Activated naive CD4-positive, alpha-beta T cell treated with anti-CD3 and anti-CD28 coated beads, Interleukin-2, amount 50 U/mL, for 16 hours (primary cell): ENCODE measurements around the gene KDM7A.
A peak's percentile ranks its signal among the peaks of the same experiment; 100 is the strongest.

Source experiments
- DNase-seq: peaks from one replicate; pipeline ENCODE4 v3.0.0-alpha.2; 2020

The KDM7A gene

DNA sequence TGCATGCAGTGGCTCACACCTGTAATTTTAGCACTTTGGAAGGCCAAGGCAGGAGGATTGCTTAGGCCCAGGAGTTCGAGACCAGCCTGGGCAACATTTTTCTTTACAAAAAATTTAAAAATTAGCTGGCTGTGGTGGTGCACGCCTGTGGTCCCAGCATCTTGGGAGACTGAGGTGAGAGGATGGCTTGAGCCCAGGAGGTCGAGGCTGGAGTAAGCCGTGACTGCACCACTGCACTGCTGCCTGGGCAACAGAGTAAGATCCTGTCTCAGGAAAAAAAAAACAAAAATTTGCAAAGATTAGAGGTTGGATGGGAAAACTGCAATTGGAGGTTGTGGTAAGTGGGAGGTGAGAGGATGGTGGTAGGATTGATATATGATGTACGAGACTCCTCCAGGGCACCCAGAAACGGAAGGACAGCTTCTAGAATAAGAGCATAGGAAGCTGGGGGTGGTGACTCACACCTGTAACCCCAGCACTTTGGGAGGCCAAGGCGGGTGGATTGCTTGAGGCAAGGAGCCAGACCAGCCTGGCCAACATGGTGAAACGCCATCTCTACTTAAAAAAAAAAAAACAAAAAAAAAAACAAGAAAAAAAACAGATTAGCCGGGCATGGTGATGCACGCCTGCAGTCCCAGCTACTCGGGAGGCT is 94.9 kb downstream of the KDM7A start:
- DNase-seq = no peak

DNA sequence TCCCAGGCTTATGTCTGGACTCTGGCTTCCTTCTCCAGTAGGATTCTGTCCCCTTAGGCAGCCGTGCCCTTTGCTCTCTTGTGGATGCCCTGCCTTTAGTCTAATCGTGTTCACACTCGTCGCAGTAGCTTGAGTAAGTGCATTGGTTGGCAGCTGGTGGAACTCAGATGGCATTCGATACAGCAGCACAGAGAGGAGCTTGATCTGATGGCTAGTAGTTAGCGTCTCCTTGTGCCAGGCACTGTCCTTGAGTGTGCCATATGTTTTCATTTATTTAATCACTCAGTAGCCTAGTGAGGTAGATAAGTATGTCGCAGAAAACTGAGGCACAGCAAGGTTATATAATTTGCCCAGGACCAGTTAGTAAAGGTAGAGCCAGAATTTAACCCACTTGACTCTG is 95.9 kb downstream of the KDM7A start:
- no peak for DNase-seq

DNA sequence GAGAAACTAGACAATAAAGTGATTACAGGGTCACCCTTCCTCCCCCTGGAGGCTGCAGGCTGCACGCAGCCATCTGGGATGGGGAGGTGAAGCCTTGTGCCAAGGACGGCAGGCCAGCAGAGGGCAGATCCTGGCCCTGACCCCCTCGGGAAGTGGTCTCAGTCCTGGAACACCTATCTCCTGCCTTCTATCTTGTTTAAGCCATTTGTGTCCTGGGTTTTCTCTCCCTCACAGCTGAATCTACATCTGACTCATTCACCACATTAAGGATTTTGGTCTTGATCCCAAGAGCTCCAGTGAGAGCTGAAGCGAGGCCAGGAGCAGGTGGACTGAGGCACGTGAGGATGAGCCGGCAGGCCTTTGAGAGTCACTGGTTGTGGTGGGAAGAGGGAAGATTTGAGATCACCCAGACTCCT is 97.7 kb downstream of the KDM7A start:
- DNase-seq = no peak

GRCh38 chr7:140078392-140078791 is 98.4 kb downstream of the KDM7A start:
- no peak for DNase-seq

- DNase-seq = no peak
Observed at GRCh38 chr7:140074780-140075179, 102.0 kb downstream of the KDM7A start.

- DNase-seq = no peak
Observed at GRCh38 chr7:140070546-140070945, 106.2 kb downstream of the KDM7A start.

DNA sequence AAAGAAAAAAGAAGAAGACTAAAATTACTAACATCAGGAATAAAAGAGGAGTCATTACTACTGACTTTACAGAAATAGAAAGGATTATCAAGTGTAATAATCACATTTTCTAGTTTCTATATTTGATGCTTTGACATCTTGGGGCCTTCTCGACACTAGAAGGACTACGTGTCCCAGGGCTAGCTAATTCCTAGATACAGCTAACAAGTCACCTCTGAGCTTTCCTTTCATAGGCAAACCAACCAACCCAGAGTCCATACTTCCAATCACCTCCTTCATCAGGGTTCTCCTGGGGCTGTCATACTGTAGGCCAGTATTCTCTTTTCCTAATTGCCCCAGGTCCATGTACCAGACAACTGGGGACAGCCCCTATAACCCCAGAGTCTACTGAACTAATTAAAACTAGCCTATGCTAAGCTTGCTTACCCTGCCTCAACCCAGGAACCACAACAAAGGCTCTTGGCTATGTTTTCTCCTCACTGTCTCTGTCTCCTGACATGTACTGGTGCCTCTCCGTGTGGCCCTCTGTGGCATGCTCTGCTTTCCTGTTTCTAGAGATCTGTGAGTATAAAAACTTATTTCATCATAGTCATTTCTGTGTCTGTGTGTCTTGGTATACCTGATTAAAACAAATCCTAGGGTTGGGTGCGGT is 107.4 kb downstream of the KDM7A start:
- no peak for DNase-seq

GRCh38 chr7:140068033-140068432 is 108.8 kb downstream of the KDM7A start:
- DNase-seq = no peak

DNA sequence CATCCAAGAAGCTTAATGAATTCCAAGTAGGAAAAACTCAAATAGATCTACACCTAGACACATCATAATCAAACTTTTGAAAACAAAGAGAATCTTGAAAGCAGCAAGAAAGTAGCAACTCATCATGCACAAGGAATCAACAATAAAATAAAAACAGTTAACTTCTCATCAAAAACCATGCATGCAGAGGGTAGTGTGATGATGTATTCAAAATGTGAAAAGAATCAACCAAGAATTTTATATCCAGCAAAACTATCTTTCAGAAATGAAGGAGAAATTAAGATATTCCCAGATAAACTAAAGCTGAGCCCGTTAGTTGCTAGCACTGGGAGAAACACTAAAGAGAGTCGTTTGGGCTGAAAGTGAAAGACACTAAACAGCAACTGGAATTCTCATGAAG is 109.7 kb downstream of the KDM7A start:
- no peak for DNase-seq

DNA sequence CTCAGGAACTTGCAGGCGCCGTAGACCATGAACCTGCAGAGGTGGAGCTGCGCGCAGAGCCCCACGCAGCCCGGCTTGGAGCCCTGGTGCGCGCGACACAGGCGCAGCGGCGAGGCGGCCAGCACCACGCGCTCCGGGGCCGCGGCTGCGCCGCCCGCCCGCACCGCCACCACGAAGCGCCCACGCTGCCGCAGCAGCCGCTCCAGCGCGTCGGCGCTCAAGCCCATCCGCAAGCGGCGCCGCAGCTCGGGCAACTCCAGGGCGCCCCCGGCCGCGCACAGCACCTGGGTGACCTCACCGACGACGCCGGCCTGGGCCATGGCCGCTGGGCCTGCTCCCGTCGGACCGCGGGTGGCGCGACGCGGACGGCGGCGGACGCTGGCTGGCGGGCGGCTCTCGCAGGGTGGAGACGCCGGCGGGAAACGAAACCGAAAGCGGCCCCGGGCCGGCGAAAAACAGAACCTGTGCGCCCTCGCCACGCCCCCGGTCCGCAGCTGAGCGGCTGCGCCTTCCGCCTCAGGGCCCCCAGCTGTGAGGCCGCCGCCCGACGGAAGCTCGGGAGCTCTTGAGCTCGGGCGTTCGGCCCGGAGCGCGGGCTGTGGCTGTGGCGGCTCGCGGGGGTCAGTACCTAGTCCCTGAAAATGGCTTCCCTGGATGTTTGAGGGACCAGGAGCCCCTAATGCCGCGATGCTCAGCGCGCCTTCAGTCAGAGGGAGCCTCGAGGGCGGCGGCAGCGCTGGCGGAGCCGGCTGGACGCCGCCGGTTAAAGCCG is 114.1 kb downstream of the KDM7A start, which contains the start of gene PARP12:
Gene PARP12 (minus strand): TSS at position 424 of the 772 bp plus-strand sequence. CDS start 104 bp downstream, at position 320.
- peak; percentile 81 for DNase-seq

GRCh38 chr7:140062118-140062527 is 114.7 kb downstream of the KDM7A start:
- peak; percentile 40 for DNase-seq

GRCh38 chr7:140061607-140061930 is 115.2 kb downstream of the KDM7A start:
- no peak for DNase-seq

DNA sequence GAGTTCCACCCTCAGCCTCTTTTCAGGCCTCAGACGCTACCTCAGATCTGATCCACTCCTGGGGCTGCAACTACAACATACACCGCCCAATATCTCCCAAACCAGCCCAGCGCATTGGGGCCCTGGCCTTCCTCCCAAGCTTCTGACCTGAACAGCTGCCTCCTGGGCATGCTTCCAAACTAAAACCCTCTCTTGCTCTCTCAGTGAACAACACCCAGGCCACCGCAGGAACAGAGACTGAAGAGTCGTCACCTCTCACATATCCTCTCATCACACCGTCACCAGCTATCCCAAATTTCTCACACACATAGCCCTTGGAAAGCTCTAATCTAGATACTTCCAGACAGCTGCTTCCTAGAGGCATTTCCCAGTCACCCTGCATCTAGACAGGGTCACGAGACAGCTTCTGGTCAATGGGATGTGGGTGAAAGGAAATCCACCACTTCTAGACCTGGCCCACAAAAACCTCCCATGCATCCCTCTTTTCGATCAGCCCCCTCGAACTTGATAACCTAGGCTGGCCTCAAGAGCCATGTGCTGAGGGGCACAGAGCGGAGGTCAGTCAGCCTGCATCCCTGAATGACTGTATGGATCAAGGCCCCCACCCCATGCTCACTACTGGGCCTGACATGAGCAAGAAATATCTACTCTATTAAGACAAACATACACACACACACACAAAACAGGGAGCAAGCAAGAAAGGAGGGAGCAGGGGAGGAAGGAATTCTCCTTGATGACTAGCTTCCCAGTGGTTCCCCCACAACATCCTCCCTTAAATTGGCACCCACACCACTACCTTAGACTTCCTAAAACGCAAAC is 115.8 kb downstream of the KDM7A start:
- DNase-seq = no peak

DNA sequence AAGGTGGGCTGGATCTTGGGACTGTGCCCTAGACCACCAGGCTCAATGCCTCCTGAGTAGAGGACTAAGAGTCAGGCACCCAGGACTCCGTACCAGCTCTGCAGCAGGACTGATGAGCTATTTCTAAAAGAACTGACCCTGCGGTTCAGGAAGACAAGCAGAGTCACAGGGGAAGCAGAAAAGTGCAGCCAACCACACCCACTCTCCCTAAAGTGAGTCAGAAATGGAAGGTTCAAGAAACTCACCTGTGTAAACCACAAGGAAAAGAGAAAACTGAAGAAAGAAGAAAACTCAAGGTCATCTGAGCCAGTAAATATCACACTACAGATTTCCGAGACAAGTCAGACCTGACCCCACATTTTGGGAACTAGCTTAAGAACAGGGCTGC is 116.5 kb downstream of the KDM7A start:
- DNase-seq = no peak

DNA sequence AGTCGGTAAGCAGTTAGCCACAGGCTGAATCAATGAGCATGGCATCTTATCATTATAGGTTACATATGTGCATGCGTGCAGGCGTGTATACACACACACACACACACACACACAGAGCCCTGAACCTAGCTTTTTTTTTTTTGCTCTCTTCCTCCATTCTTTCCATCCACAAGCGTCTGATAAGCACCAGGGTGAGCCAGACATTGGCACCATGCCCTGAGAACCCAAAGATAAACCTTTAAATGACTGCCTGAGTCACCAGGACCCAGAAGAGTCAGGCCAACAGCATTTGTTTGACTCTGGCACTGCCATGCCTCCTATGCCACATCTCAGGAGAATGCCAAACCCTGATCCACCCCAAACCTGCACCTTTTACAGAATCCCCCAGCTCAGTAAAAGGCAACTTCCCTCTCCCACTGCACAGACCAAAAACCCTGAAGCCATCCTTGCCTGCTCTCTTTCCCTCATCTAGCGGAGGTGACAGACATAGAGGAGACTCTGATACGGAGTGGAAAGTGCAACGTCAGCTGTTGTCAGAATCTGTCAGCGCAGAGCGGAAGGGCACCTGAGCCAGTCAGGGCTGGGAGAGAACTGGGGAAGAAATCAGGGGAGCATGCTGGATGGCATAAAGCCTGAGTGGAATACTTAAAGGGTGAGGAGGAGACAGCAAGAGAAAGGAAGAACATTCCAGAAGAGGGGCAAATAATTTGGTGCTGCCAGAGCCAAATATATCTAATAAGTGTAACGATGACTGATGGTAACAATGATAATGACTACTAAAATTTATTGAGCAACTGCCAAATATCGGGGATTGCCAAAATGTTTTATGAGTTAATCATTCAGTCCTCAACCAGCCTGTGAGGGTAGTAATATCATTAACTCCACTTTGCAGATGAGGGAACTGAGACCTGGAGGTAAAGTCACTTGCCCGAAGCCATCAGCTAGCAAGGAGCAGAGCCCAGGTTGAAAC is 117.2 kb downstream of the KDM7A start:
- DNase-seq = peak; percentile 60

GRCh38 chr7:140058517-140058916 is 118.3 kb downstream of the KDM7A start:
- DNase-seq = no peak

DNA sequence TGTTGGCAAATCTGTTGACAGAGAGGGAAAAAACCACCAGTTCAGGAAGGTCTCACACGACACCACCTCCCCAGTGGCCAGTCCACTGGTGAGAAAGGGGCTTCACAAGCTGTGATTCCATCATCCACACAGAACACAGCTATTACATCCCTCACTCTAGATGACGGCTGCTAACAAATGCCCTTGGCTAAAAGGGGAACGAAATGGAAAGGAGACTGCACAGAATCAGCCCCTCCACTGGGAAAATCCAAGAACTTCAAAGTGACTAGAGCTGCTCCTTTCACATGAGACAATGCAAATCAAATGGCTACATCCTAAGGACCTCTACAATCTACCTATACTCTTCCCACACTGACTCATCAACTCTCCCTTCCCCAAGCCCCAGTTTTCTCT is 119.6 kb downstream of the KDM7A start:
- DNase-seq = no peak

DNA sequence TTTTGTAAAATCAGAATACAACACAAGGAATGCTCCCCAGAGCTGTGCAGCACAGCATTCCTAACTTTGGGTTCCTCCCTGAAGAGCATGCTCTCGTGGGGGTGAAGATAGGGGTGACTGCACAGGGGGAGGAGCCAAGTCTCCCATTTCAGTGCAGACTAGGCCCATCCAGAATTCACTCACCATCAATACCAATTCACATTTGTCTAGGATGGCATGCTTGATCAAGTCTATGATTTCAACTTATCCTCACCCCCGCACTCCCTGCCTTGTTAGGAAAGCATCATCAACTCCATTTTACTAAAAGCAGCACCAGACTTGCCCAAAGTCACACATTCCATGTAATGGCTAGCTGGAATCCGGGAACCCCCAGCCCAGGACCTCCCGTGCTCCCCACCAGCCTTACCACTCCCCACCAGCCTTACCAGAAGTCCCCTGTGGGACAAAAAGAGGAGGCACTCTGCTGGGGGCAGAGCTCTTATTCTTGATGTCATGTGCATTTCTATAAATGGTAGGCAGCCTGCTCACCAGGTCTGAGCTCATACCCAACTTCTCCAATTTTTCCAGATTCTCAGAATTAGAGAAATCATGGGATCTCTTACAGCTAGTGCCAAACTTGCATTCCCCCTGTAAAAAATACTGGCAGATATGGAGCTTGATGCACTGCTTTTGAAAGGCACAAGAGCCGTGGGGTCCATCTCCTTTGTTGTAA is 120.2 kb downstream of the KDM7A start:
- DNase-seq = no peak

- no peak for DNase-seq
Observed at GRCh38 chr7:140055833-140056232, 121.0 kb downstream of the KDM7A start.

DNA sequence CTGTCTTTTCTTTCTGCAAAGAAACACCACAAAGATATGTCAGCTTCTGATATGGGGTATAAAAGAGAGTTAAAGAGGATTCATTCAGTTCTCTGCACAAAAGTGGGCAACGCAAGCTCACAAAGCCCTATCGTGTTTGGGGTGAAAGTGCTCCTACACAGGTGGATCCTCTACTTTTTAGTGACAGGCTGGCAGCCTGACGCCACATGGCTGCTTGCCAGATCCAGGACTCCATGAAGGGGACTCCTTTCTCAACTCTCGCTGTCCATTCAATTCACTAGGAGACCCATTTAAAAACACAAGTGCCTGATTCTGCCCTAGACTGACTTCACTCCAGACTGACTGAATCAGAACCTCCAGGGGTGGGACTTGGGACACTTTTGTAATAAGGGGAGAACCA is 122.0 kb downstream of the KDM7A start:
- DNase-seq = no peak

DNA sequence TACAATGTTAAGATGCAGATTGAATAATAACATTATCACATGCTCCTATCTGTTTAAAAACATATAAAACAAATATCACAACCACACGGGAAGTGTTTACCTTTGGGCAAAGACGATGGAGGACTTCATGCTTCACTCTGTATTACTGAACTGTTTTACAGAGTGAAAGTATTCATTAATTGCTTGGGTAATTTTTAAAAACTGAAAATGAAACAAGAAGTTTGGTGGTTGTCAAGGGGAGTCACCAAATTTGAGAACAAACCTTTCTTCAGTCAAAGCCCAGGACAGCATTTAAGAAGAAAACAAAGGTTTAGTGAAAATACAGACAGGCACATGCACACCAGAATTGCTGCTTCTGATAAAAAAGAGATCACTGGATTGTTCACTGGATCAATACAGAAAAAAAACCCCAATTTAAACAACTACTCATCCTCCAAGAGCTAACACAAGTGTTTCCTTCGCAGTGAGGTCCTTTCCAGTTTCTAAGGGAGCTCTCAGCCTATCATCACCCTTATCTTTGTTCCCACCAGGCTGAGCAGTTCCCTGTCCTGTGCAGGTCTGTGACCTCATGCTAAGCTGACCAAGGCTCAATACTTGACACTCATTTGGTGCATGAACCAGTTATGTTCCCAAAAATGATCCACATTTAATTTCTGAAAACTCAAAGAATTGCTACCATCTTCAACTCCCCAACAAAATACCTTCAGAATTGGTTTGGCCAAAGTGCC is 122.8 kb downstream of the KDM7A start:
- no peak for DNase-seq
